Mesenchymal stem cell (in vitro differentiated cells and primary cell): ENCODE results near the gene ACACB.

Experiments used
- DNase-seq: peaks from one replicate; pipeline ENCODE4 v3.0.0-alpha.2; 2013
- H2AFZ ChIP-seq: one replicate; pipeline ENCODE4 v1.6.1; 2013; ENCODE audit warnings: low read depth, mild to moderate bottlenecking, control low read depth, inconsistent platforms, low read length, moderate library complexity
- H2AK5ac ChIP-seq: 2 replicates; pipeline ENCODE4 v1.6.1; 2013; ENCODE audit warnings: low read length, moderate library complexity, mild to moderate bottlenecking, inconsistent platforms; ENCODE audit not compliant: severe bottlenecking
- H2BK120ac ChIP-seq: one replicate; pipeline ENCODE4 v1.6.1; 2013; ENCODE audit warnings: low read depth, mild to moderate bottlenecking, inconsistent platforms, low read length, moderate library complexity
- H2BK12ac ChIP-seq, 2 experiments: one replicate each; pipeline ENCODE4 v1.6.1; 2013; ENCODE audit warnings: inconsistent platforms in 2 of 2, low read length in 2 of 2, mild to moderate bottlenecking in 2 of 2, moderate library complexity in 2 of 2, control low read depth in 1 of 2
- H2BK15ac ChIP-seq: one replicate; pipeline ENCODE4 v1.6.1; 2013; ENCODE audit warnings: mild to moderate bottlenecking, low read depth, inconsistent platforms; ENCODE audit not compliant: poor library complexity, severe bottlenecking
- H2BK5ac ChIP-seq: 2 replicates; pipeline ENCODE4 v1.6.1; 2013; ENCODE audit warnings: low read depth, mild to moderate bottlenecking, low read length, control low read depth, inconsistent platforms; ENCODE audit not compliant: poor library complexity, severe bottlenecking
- H3K14ac ChIP-seq, 2 experiments: one replicate each; pipeline ENCODE4 v1.6.1; 2013; ENCODE audit warnings: inconsistent platforms in 2 of 2, low read length in 2 of 2, control low read depth in 1 of 2, mild to moderate bottlenecking in 1 of 2, moderate library complexity in 1 of 2
- H3K18ac ChIP-seq, 2 experiments: one replicate each; pipeline ENCODE4 v1.6.1; 2013; ENCODE audit warnings: inconsistent platforms in 2 of 2, low read length in 2 of 2, control low read depth in 1 of 2, low read depth in 1 of 2, mild to moderate bottlenecking in 1 of 2
- H3K23ac ChIP-seq, 2 experiments: one replicate each; pipeline ENCODE4 v1.6.1; 2013; ENCODE audit warnings: inconsistent platforms in 2 of 2, low read length in 2 of 2, mild to moderate bottlenecking in 2 of 2, moderate library complexity in 2 of 2, control low read depth in 1 of 2
- H3K27ac ChIP-seq: 2 replicates; pipeline ENCODE4 v1.5.1; 2013; ENCODE audit warnings: mild to moderate bottlenecking, moderate library complexity, low read length, control low read depth, inconsistent platforms; ENCODE audit not compliant: poor library complexity, severe bottlenecking
- H3K27me3 ChIP-seq, 2 experiments: 2 replicates each; pipeline versions ENCODE4 v1.6.1 to v1.7.0; 2013; ENCODE audit warnings: low read length in 2 of 2, mild to moderate bottlenecking in 2 of 2, moderate library complexity in 2 of 2, control low read depth in 1 of 2, inconsistent platforms in 1 of 2; ENCODE audit not compliant: control insufficient read depth in 1 of 2, insufficient read depth in 1 of 2
- H3K36me3 ChIP-seq, 2 experiments: 2 replicates each; pipeline versions ENCODE4 v1.6.1 to v1.7.0; 2013; ENCODE audit warnings: low read length in 2 of 2, control low read depth in 1 of 2, inconsistent platforms in 1 of 2, low read depth in 1 of 2, mild to moderate bottlenecking in 1 of 2; ENCODE audit not compliant: insufficient read depth in 2 of 2, control insufficient read depth in 1 of 2
- H3K4ac ChIP-seq, 2 experiments: one replicate each; pipeline ENCODE4 v1.6.1; 2013; ENCODE audit warnings: inconsistent platforms in 2 of 2, low read length in 2 of 2, mild to moderate bottlenecking in 2 of 2, moderate library complexity in 2 of 2, control low read depth in 1 of 2, low read depth in 1 of 2
- H3K4me1 ChIP-seq: 2 replicates; pipeline ENCODE4 v1.6.1; 2013; ENCODE audit warnings: low read depth, low read length, control low read depth; ENCODE audit not compliant: control insufficient read depth, insufficient read depth
- H3K4me2 ChIP-seq: 2 replicates; pipeline ENCODE4 v1.6.1; 2013; ENCODE audit warnings: low read length, mild to moderate bottlenecking, inconsistent platforms; ENCODE audit not compliant: poor library complexity, severe bottlenecking
- H3K4me3 ChIP-seq, 2 experiments: 2 replicates each; pipeline versions ENCODE4 v1.5.1 to v1.7.0; 2013; ENCODE audit warnings: low read length in 2 of 2, mild to moderate bottlenecking in 2 of 2, control low read depth in 1 of 2, low read depth in 1 of 2; ENCODE audit not compliant: insufficient read depth in 1 of 2
- H3K79me1 ChIP-seq: replicated peaks from 2 replicates; pipeline ENCODE4 v1.6.1; 2013; ENCODE audit warnings: mild to moderate bottlenecking, control low read depth, low read length, inconsistent platforms; ENCODE audit not compliant: poor library complexity, severe bottlenecking
- H3K9ac ChIP-seq: 2 replicates; pipeline ENCODE4 v1.7.0; 2013; ENCODE audit warnings: mild to moderate bottlenecking, low read length, moderate library complexity
- H3K9me3 ChIP-seq: 2 replicates; pipeline ENCODE4 v1.7.0; 2013; ENCODE audit warnings: mild to moderate bottlenecking, low read length; ENCODE audit not compliant: control insufficient read depth
- H4K8ac ChIP-seq: one replicate; pipeline ENCODE4 v1.6.1; 2013; ENCODE audit warnings: inconsistent platforms, mild to moderate bottlenecking, low read length, moderate library complexity
- H4K91ac ChIP-seq: one replicate; pipeline ENCODE4 v1.6.1; 2013; ENCODE audit warnings: mild to moderate bottlenecking, low read length, inconsistent platforms
- WGBS: methylation state at CpG from one replicate; pipeline ENCODE4 v1.1.7; 2013; ENCODE audit warnings: mixed read lengths; 5-methylcytosine and 5-hydroxymethylcytosine counted together

Gene ACACB

DNA sequence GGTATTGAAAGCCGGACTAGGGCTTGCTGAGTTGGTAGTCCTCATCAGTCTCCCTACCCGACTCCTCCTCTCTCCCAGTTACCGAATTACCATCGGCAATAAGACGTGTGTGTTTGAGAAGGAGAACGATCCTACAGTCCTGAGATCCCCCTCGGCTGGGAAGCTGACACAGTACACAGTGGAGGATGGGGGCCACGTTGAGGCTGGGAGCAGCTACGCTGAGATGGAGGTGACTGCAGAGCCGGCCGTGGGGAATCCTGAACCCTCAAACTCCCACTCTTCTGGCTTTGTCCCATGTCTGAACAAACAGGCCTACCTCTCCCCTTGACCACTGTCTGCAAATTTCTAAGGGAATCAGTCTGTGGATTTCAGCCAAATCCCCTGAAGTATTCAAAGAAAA, 82.9 kb downstream of the ACACB start:
- Histone ChIP-seq H3K23ac (no peak overlapping the region), H3K9me3 (no peaks in the 10 kb centered on the region), H3K27me3 (no peaks in the 10 kb centered on the region), H2BK15ac (no peak overlapping the region), H4K8ac (no peak overlapping the region), H3K18ac (no peak overlapping the region), H4K91ac (no peak overlapping the region), H2BK5ac (no peak overlapping the region), H3K36me3 (peaks cover 15 to 50% of the 10 kb centered on the region in 2 experiments), H2AK5ac (no peak overlapping the region), H3K4me3 (no peak overlapping the region), H2AFZ (no peak overlapping the region), H2BK12ac (no peak overlapping the region), H3K4me1 (no peaks in the 10 kb centered on the region), H3K4ac (no peak overlapping the region), H2BK120ac (no peak overlapping the region), H3K9ac (no peak overlapping the region), H3K79me1 (no peaks in the 10 kb centered on the region), H3K14ac (no peak overlapping the region), H3K4me2 (no peak overlapping the region), H3K27ac (no peak overlapping the region)
- DNase-seq: no peak
- 90% methylated on average over 10 of the region's 11 CpGs for WGBS

DNA sequence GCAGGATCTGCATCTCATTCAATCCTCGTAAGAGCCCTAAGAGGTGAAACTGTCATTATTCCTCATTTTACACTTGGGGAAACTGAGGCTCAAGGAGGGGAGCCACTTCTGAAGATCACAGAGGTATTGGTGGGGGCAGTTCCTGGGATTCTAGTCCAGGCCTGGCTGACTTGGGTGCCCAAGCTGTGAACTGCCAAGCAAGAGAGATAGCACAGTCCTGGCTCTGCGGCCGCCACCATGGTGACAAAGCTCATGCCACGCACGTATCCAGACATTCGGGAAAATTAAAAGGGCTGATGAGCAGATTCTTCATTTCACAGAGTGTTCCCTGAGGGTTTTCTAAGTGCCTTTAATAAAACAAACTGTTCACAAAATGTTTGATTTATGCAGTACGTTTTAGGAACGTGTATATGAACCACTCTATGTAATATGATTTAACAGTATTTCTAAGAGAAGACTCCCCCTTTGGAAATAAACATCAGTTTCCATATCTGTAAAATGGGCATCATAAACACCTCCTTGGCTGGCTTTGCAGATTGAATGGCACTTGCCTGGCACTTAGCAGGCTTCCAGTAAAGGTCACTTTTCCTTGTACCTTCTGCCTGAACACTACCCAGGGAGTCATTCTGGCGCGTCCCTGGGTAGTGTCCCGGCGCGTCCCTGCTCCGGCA, 84.6 kb downstream of the ACACB start:
- Histone ChIP-seq H3K27me3 (no peaks in the 10 kb centered on the region), H3K4me1 (no peaks in the 10 kb centered on the region), H3K27ac (no peak overlapping the region), H2AK5ac (no peak overlapping the region), H3K79me1 (no peaks in the 10 kb centered on the region), H2BK120ac (no peak overlapping the region), H3K4me2 (no peak overlapping the region), H2BK5ac (no peak overlapping the region), H2BK12ac (no peak overlapping the region), H2AFZ (no peak overlapping the region), H3K9me3 (no peaks in the 10 kb centered on the region), H3K23ac (no peak overlapping the region), H3K14ac (no peak overlapping the region), H3K4me3 (no peak overlapping the region), H4K91ac (no peak overlapping the region), H2BK15ac (no peak overlapping the region), H3K4ac (no peak overlapping the region), H3K18ac (no peak overlapping the region), H4K8ac (no peak overlapping the region), H3K9ac (no peak overlapping the region), H3K36me3 (peaks cover 12 to 35% of the 10 kb centered on the region in 2 experiments)
- DNase-seq: no peak
- WGBS: 95% methylated on average over 12 of the region's 14 CpGs

DNA sequence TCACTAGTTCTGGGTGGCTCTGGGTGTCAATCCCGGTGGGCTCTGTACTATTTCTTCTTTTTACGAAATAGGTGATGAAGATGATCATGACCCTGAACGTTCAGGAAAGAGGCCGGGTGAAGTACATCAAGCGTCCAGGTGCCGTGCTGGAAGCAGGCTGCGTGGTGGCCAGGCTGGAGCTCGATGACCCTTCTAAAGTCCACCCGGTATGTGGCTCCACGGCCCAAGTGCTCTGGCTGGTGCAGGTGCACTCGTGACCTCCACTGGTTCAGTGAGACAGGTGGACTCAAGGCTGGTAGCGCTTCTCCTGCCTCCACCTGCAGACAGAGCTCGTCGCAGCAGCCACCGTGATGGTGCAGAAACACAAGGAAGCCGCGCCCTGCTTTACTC, 85.1 kb downstream of the ACACB start:
- Histone ChIP-seq H2BK120ac (no peak overlapping the region), H2AK5ac (no peak overlapping the region), H3K4me2 (no peak overlapping the region), H3K27ac (no peak overlapping the region), H3K14ac (no peak overlapping the region), H4K91ac (no peak overlapping the region), H2AFZ (no peak overlapping the region), H3K9me3 (no peaks in the 10 kb centered on the region), H2BK12ac (no peak overlapping the region), H3K27me3 (no peaks in the 10 kb centered on the region), H4K8ac (no peak overlapping the region), H3K4ac (no peak overlapping the region), H3K23ac (peak overlapping the region in 1 of 2 experiments; percentile 91), H3K4me3 (no peak overlapping the region), H2BK5ac (no peak overlapping the region), H3K4me1 (no peaks in the 10 kb centered on the region), H2BK15ac (no peak overlapping the region), H3K18ac (no peak overlapping the region), H3K79me1 (no peaks in the 10 kb centered on the region), H3K9ac (no peak overlapping the region), H3K36me3 (peaks cover 11 to 31% of the 10 kb centered on the region in 2 experiments)
- WGBS: 90% methylated on average over 17 of the region's 17 CpGs
- DNase-seq: no peak

DNA sequence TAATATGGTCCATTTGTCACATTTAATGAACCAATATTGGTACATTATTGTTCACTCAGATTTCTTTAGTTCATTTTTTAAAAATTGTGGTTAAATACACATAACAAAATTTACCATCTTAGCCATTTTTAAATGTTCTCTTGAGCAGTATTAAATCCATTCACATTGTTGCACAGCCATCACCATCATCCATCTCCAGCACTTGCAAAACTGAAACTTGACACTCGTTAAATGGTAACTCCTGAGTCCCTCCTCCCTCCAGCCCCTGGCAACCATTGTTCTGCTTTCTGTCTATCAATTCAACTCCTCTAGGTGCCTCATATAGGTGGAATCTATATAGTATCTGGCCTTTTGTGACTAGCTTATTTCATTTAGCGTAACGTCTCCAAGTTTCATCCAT, 86.4 kb downstream of the ACACB start:
- H3K4me3 ChIP-seq: no peak overlapping the region
- H3K27me3 ChIP-seq: no peaks in the 10 kb centered on the region
- H3K4me2 ChIP-seq: no peak overlapping the region
- H2BK120ac ChIP-seq: no peak overlapping the region
- H3K14ac ChIP-seq: no peak overlapping the region
- no peak overlapping the region for H3K9ac ChIP-seq
- 100% methylated on average over 3 of the region's 3 CpGs for WGBS
- no peak overlapping the region for H3K23ac ChIP-seq
- no peaks in the 10 kb centered on the region for H3K9me3 ChIP-seq
- H2BK5ac ChIP-seq: no peak overlapping the region
- no peak overlapping the region for H3K27ac ChIP-seq
- H2AK5ac ChIP-seq: no peak overlapping the region
- no peak overlapping the region for H4K8ac ChIP-seq
- H2BK12ac ChIP-seq: no peak overlapping the region
- no peak overlapping the region for H3K4ac ChIP-seq
- no peak overlapping the region for H2BK15ac ChIP-seq
- DNase-seq: no peak
- H3K4me1 ChIP-seq: no peaks in the 10 kb centered on the region
- peaks cover 5 to 31% of the 10 kb centered on the region in 2 experiments for H3K36me3 ChIP-seq
- H4K91ac ChIP-seq: no peak overlapping the region
- no peaks in the 10 kb centered on the region for H3K79me1 ChIP-seq
- H3K18ac ChIP-seq: no peak overlapping the region
- H2AFZ ChIP-seq: no peak overlapping the region
